BLaER1 treated with 17β-estradiol and CSF1 and Interleukin-3, amounts not matched to agents 10 nM and 100 nM (cell line): Measurements from ENCODE around the gene ELAPOR1.
A peak's percentile ranks its signal among the peaks of the same experiment; 100 is the strongest.

ENCODE experiments used
- H3K27ac ChIP-seq, 11 experiments: shearing (Covaris generic); formaldehyde crosslinking; 2 replicates each; pipeline ENCODE4 v1.8.1; 2022
- H3K27me3 ChIP-seq, 11 experiments: shearing (Covaris generic); formaldehyde crosslinking; 2 replicates each; pipeline ENCODE4 v1.8.1; 2022
- H3K36me3 ChIP-seq, 11 experiments: shearing (Covaris generic); formaldehyde crosslinking; 2 replicates each; pipeline ENCODE4 v1.8.1; 2022
- H3K4me1 ChIP-seq, 10 experiments: shearing (Covaris generic); formaldehyde crosslinking; 2 replicates each; pipeline ENCODE4 v1.8.1; 2022
- H3K4me2 ChIP-seq, 11 experiments: shearing (Covaris generic); formaldehyde crosslinking; 2 replicates each; pipeline ENCODE4 v1.8.1; 2022
- H3K4me3 ChIP-seq, 10 experiments: shearing (Covaris generic); formaldehyde crosslinking; 2 replicates each; pipeline ENCODE4 v1.8.1; 2022
- H3K9ac ChIP-seq, 11 experiments: shearing (Covaris generic); formaldehyde crosslinking; 2 replicates each; pipeline ENCODE4 v1.8.1; 2022
- H3K9me3 ChIP-seq, 11 experiments: shearing (Covaris generic); formaldehyde crosslinking; replicated peaks in 1 of 11; 2 replicates each; pipeline ENCODE4 v1.8.1; 2022
- H4K20me1 ChIP-seq, 11 experiments: shearing (Covaris generic); formaldehyde crosslinking; 2 replicates each; pipeline ENCODE4 v1.8.1; 2022
- Cebpa-rat ChIP-seq, 11 experiments: shearing (Covaris generic); IDR thresholded peaks; 2 replicates each; pipeline ENCODE4 v1.8.1; 2022

ELAPOR1 gene

DNA sequence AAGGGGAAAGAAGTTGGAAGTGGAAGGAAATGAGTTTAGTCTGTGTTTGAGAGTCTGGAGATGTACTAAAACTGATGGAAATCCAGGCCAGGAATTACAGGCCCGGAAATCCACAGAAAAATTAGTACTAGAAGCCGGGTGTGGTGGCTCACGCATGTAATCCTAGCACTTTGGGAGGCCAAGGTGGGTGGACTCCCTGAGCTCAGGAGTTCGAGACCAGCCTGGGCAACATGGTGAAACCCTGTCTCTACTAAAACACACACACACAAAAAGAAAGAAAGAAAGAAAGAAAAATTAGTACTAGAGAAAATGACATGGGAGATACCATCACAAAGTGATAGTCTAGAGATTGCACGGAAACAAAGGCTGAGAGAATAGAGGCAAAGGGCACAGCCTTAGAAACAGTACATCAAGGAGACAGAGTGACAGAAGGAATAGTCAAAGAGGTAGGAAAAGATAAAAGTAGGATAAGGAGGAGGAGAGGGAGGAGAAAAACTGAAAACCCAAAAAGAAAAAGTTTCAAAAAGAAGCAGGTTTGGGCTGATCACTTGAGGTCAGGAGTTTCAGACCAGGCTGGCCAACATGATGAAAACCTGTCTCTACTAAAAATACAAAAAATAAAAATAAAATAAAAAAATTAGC is 33.4 kb upstream of the ELAPOR1 start:
- Histone ChIP-seq H3K36me3 (no peaks in the 10 kb centered on the region), H3K4me1 (peaks cover 7 to 14% (median 8%) of the 10 kb centered on the region in 10 experiments; a peak in 18 of 20 replicates), H3K27ac (no peak overlapping the region), H3K9me3 (no peaks in the 10 kb centered on the region), H3K4me3 (no peak overlapping the region), H3K9ac (no peak overlapping the region), H3K4me2 (no peak overlapping the region), H3K27me3 (no peaks in the 10 kb centered on the region), H4K20me1 (no peaks in the 10 kb centered on the region)
- TF ChIP-seq Cebpa-rat (IDR thresholded peaks at IDR 0.05): no peak

DNA sequence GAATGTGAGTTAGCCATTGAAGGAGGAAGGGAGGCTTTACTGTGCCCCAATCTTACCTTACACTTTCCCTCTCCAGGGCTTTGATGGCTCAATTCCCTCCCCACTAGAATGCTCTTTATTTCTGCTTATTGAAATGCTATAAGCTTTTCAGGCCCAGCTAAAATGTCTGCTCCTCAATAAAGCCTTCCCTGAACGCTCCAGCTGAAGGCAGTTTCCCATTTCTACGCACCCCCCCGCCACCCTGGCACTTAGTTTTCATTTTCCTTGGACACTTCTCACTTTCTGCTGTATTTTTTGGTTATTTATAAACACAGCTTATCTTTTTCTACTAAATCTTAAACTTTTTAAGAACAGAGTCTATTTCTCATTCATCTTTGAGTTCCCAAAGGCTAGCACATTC is 30.4 kb upstream of the ELAPOR1 start:
- H3K4me3 ChIP-seq: no peak overlapping the region

DNA sequence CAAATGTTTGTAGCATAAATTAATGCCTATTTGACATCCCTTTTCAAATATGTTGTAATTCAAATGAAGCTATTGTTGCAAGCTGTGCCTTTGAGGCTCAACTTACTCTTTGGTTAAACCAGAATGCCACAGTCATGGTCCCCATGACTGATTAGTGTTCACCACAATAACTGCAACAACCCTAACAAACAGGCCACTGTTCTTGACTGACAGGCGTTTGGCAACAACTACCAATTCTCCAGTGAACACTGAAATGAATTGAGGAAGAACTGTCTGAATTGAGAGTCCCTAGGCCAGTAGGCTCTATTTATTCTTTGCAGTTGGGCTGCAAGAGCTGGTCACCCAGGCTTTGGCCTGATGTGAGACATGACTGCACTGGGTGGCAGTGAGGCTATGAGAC is 30.0 kb upstream of the ELAPOR1 start:
- H3K4me1 ChIP-seq: peaks cover 0 to 3% (median 0%) of the 10 kb centered on the region in 10 experiments; a peak in 2 of 20 replicates

More for the DNA sequence above, 30.4 kb upstream of the ELAPOR1 start:
- Histone ChIP-seq H3K27me3 (no peaks in the 10 kb centered on the region), H3K4me2 (no peak overlapping the region), H3K36me3 (no peaks in the 10 kb centered on the region), H3K9ac (no peak overlapping the region), H3K27ac (no peak overlapping the region), H4K20me1 (no peaks in the 10 kb centered on the region), H3K9me3 (no peaks in the 10 kb centered on the region), H3K4me1 (peaks cover 0 to 3% (median 0%) of the 10 kb centered on the region in 10 experiments; a peak in 2 of 20 replicates)
- no peak for TF ChIP-seq Cebpa-rat (IDR thresholded peaks at IDR 0.05)

DNA sequence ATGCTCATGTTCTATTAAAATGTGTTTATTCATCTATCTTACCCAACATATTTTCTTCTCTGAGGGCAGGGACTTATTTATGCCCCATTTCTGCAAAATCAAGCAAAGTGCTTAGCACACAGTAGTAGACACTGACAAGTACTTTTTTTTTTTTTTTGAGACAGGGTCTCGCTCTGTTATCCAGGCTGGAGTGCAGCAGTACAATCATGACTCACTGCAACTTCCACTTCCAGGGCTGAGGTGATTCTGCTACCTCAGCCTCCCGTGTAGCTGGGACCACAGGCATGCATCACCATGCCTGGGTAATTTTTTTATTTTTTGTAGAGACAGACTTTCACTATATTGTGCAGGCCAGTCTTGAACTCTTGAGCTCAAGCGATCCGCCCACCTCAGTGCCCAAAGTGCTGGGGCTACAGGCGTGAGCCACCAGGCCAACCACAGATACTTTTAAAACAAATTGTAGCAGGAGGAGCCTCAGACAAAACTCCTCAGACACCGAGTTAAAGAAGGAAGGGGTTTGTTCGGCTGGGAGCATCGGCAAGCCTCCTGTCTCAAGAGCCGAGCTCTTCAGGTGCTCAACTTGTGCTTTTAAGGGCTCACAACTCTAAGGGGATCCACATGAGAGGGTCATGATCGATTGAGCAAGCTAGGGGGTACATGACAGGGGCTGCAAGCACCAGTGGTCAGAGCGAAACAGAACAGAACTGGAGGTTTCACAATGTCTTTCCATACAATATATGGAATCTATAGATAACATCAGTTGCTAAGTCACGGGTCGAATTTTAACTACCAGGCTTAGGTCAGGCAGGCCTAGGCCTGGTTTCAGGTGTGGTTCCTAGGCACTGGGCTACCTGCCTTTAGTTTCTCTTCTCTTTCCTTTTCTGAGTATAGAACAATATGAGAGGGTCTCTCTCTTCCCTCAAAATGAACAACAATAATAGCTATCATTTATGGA is 29.1 kb upstream of the ELAPOR1 start:
- Histone ChIP-seq H4K20me1 (no peaks in the 10 kb centered on the region), H3K4me2 (no peak overlapping the region), H3K36me3 (no peaks in the 10 kb centered on the region), H3K9me3 (peaks cover 0 to 7% (median 0%) of the 10 kb centered on the region in 11 experiments; a peak in 5 of 22 replicates), H3K27ac (no peak overlapping the region), H3K4me3 (no peak overlapping the region), H3K4me1 (peaks cover 2 to 9% (median 5%) of the 10 kb centered on the region in 10 experiments; a peak in 16 of 20 replicates), H3K27me3 (no peaks in the 10 kb centered on the region), H3K9ac (no peak overlapping the region)
- no peak for TF ChIP-seq Cebpa-rat (IDR thresholded peaks at IDR 0.05)

More for the DNA sequence above, 30.0 kb upstream of the ELAPOR1 start:
- Histone ChIP-seq H4K20me1 (no peaks in the 10 kb centered on the region), H3K4me2 (no peak overlapping the region), H3K27me3 (no peaks in the 10 kb centered on the region), H3K9ac (no peak overlapping the region), H3K27ac (no peak overlapping the region), H3K36me3 (no peaks in the 10 kb centered on the region), H3K9me3 (no peaks in the 10 kb centered on the region), H3K4me3 (no peak overlapping the region)
- TF ChIP-seq Cebpa-rat (IDR thresholded peaks at IDR 0.05): no peak

DNA sequence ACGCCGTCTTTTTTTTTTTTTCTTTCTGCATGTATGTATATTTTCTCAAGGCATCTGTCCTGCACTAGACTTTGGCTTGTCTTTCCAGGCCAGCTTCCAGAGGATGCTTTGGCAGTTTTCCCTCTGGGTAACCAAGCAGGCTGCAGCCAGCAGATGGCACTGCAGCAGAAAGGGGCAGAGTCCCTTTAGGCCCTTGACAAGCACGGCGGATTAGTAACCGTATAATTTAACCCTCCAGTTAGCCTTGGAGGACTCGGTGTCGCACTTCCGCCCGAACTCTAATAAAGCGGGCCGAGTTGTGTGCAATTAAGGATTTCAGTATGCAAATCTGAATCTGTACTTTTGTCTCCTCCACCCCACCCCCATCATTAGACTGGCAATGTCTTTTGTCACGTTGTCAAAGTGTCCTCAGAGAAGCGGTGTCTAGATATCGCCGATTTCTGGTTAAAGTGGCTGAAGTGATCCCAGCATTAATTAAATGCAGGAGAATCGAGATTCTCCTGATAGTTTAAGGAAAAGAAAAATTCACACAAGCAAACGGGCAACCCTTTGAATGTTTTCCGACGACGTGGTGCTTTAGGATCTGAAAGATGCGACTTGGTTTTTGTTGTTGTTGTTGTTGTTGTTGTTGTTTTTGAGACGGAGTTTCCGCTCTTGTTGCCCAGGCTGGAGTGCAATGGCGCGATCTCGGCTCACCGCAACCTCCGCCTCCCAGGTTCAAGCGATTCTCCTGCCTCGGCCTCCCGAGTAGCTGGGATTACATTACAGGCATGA is 24.5 kb upstream of the ELAPOR1 start:
- Histone ChIP-seq H3K36me3 (peaks cover 17 to 21% (median 19%) of the 10 kb centered on the region in 11 experiments), H3K27me3 (no peaks in the 10 kb centered on the region), H3K9ac (peak overlapping the region in 3 of 11 experiments; percentile 81 to 84 (median 82); a peak in 4 of 22 replicates), H4K20me1 (no peaks in the 10 kb centered on the region), H3K27ac (peak overlapping the region in 6 of 11 experiments; percentile 81 to 91 (median 86); a peak in 8 of 22 replicates), H3K4me3 (peak overlapping the region; percentile 62 to 82 (median 75)), H3K4me2 (peak overlapping the region; percentile 83 to 99 (median 91)), H3K9me3 (peaks cover 0 to 10% (median 0%) of the 10 kb centered on the region in 11 experiments; a peak in 5 of 22 replicates), H3K4me1 (peaks cover 20 to 27% (median 24%) of the 10 kb centered on the region in 10 experiments)
- no peak for TF ChIP-seq Cebpa-rat (IDR thresholded peaks at IDR 0.05)

DNA sequence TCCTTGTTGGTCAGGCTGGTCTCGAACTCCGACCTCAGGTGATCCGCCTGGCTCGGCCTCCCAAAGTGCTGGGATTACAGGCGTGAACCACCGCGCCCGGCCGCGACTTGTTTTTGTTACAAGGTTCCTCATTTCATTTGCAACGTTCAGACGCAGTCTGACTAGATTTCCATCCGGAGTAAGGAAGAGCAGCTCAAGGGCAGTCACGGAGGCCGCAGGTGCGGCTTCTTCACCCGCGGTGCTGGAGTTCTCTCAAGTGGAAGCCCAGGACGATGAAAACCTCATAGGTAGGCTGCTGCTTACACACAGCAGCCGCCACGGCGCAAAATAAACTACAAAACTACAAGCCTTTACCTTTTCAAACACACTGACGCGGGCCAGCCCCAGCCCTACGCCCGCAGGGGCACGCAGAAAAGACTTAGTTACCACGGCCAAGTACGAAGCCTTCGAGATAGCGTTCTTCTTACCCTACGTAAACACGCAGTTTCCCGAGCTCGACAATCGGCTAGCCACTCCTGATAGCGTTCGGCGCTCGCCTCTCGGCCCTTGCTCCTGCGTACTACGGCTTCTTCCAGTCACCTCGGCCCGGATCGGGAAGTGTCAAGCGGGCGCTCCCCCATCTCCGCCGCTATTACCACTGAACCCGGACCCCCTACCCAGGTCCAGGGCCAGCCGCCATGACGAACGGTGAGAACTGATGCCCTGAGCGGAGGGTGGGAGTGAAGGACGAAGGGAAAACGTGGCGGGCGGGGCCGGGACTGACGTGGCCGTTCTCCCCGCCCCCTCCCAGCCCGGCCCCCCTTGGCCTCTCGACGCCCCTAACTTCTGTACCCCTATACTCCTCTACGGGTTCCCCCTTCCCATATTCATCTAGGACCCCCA is 23.5 kb upstream of the ELAPOR1 start, which contains the start of gene TMEM167B:
TMEM167B (plus strand) TSS at position 569 of the 882 bp plus-strand sequence; CDS start at position 678, 109 bp downstream.
- Histone ChIP-seq H3K9ac (peak within 1 kb of the TSS; percentile 76 to 91 (median 85)), H3K9me3 (peaks cover 0 to 10% (median 0%) of the 10 kb centered on the region in 11 experiments; a peak in 5 of 22 replicates), H3K4me3 (peak within 1 kb of the TSS; percentile 62 to 82 (median 75)), H3K4me1 (peaks cover 20 to 31% (median 25%) of the 10 kb centered on the region in 10 experiments), H3K4me2 (peak within 1 kb of the TSS; percentile 87 to 99 (median 92)), H3K27me3 (no peaks in the 10 kb centered on the region), H3K27ac (peak within 1 kb of the TSS; percentile 70 to 91 (median 83)), H4K20me1 (0 out of 22 replicates have a peak, but pooled peaks cover 0 to under 1% (median 0%) of the 10 kb centered on the region in 11 experiments), H3K36me3 (peaks cover 23 to 30% (median 26%) of the 10 kb centered on the region in 11 experiments)
- TF ChIP-seq Cebpa-rat (IDR thresholded peaks at IDR 0.05): no peak

DNA sequence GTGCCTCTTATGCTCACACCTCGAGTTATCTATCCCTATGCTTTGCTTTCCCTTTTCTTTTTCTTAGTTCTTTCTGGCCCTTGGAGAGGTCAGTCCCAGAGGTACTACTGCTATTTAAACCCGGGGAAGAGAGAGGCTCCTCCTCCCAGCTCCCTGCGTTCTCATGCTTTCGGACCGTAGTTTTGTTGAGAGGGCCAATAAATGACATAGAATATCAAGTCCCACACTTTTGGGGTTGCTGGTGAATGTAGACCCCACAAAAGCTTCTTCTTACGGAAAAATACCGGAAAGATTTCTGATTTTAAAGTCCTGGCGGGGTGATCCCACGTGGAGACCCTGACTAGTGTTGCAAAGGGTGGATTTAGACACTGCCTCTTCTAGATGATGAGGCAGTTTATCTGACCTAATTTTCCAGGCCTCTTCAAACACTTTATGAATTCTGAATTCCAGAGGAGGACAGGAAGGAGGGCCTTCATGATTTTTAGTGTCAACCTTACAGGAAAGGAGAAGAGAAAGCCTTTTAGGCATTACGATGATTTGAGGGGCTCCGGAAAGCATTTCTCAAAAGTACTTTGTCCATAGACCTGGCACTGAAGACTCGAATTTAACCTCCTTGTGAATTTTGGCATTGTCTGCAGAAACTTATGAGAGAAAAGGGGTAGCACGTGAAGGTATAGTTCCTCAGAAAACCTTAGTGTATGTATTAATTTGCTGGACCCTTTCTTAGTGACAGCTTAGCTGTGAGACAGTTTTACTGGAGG is 22.7 kb upstream of the ELAPOR1 start:
- H3K27ac ChIP-seq: peak overlapping the region; percentile 70 to 91 (median 83)
- H4K20me1 ChIP-seq: peaks cover 0 to 9% (median 0%) of the 10 kb centered on the region in 11 experiments; a peak in 2 of 22 replicates
- H3K27me3 ChIP-seq: no peaks in the 10 kb centered on the region
- no peak for TF ChIP-seq Cebpa-rat (IDR thresholded peaks at IDR 0.05)
- peak overlapping the region; percentile 62 to 82 (median 75) for H3K4me3 ChIP-seq
- peak overlapping the region; percentile 78 to 99 (median 92) for H3K4me2 ChIP-seq
- peaks cover 25 to 38% (median 34%) of the 10 kb centered on the region in 11 experiments for H3K36me3 ChIP-seq
- H3K9me3 ChIP-seq: peaks cover 0 to 10% (median 0%) of the 10 kb centered on the region in 11 experiments; a peak in 5 of 22 replicates
- H3K9ac ChIP-seq: peak overlapping the region; percentile 76 to 91 (median 85)
- peaks cover 20 to 39% (median 26%) of the 10 kb centered on the region in 10 experiments for H3K4me1 ChIP-seq
